Fibroblast of villous mesenchyme (primary cell): ENCODE data around the gene IRGC. TPM values are rescaled to one million over a fixed set of nuclear protein-coding genes. Genes with fewer than 3 reads are reported as not detected.

Experiments
- DNase-seq: peaks from one replicate; pipeline ENCODE4 v3.0.0-alpha.2; 2010; ENCODE audit warnings: low read depth
- H3K4me3 ChIP-seq: 2 replicates; pipeline ENCODE4 v1.5.1; 2011; ENCODE audit warnings: low read depth, mild to moderate bottlenecking, low read length
- CTCF ChIP-seq: IDR thresholded peaks from 2 replicates; pipeline ENCODE4 v1.5.1; 2012; ENCODE audit warnings: low read depth, mild to moderate bottlenecking, low read length; ENCODE audit not compliant: insufficient read depth
- total RNA-seq: library from RNA; depleted of rRNA; stranded (reverse); fragments of >200 nt; gene quantifications from 2 replicates; pipeline ENCODE4 v1.2.3, GENCODE V29; 2012

IRGC gene, protein sequence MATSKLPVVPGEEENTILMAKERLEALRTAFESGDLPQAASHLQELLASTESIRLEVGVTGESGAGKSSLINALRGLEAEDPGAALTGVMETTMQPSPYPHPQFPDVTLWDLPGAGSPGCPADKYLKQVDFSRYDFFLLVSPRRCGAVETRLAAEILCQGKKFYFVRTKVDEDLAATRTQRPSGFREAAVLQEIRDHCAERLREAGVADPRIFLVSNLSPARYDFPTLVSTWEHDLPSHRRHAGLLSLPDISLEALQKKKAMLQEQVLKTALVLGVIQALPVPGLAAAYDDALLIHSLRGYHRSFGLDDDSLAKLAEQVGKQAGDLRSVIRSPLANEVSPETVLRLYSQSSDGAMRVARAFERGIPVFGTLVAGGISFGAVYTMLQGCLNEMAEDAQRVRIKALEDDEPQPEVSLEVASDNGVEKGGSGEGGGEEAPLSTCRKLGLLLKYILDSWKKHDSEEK
- total RNA-seq: not detected in 2 replicates

DNA sequence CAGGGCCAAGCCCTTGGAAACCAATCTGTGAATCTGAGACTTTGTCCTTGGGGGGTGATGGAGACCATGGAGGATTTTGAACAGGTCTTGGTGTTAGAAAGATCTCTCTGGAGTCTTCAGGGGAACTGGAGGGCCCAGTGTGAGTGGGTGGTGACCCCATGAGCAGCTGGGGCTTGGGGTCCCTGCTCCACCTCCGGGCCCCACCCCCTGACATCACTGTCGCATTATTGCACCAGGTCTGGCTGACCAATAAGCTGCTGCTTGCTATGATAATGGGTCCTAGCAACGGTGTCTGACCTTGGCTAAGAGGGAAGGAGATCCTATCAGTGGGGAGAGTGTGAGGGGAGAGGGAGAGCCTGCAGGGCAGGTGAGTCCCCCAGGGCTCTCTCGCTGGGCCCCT, at the start of gene IRGC:
Gene IRGC (plus strand): TSS at position 301 of the 400 bp plus-strand sequence. CDS start 2,483 bp downstream, outside the sequence.
- H3K4me3 ChIP-seq: no peak within 1 kb of the TSS
- TF ChIP-seq CTCF: no peak
- DNase-seq: no peak

DNA sequence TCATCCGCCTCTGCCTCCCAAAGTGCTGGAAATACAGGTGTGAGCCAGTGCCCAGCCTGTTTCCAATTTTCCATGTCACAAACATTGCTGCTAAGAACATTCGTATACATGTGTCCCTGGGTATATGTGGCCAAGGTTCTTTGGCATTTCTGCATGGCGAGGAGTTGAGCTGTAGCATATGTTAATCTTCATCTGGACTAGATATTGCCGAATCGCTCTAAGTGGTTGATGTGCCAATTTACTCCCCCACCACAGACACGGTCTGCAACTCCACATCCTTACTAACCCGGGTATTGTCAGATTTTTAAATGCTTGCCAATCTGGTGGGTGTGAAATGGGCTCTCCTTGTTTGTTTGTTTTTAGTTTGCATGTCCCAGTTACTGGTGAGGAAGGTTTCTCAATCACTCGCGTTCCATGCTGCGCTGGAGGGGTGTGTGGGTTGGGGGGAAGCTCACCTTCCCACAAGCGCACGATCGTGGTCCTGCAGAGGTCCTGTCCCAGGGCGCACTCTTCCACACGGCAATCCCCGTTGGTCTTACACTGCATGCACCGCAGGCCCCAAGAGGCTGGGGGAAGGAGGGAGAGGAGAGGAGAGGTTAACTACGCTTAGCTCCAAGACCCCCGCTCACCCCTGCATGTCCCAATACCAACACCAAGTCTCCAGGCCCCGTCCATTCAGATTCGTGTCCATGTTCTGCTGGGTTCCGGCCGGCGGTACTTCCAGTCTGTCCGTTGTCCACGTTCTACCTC, 48.6 kb upstream of the IRGC start:
- TF ChIP-seq CTCF: no peak
- DNase-seq: no peak
- H3K4me3 ChIP-seq: peak overlapping the region; percentile 62

- DNase-seq: no peak
- no peak for TF ChIP-seq CTCF
- peak overlapping the region; percentile 62 for H3K4me3 ChIP-seq
These were observed 47.9 kb upstream of the IRGC start for GRCh38 chr19:43667876-43668405.

- TF ChIP-seq CTCF: no peak
- peak; percentile 100 for DNase-seq
- peak overlapping the region; percentile 65 for H3K4me3 ChIP-seq
These were observed 47.3 kb upstream of the IRGC start for GRCh38 chr19:43668406-43669109.

GRCh38 chr19:43672061-43672679, 43.7 kb upstream of the IRGC start:
- no peak overlapping the region for H3K4me3 ChIP-seq
- no peak for DNase-seq
- no peak for TF ChIP-seq CTCF

DNA sequence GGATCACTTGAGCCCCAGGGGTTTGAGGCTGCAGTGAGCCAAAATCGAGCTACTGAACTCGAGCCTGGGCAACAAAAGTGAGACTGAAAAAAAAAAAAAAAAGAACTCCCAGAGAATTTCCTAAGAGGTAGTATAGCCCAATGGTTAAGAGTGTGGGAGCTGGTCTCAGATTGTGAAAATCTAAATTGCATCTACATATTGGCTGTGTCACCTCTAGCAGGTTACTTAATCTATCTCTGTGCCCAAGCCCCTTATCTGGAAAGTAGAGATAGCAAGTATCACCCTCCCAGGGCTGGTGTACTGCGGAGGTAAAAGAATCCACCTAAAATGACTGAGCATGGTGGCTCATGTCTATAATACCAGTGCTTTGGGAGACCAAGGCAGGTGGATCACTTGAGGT, 42.2 kb upstream of the IRGC start:
- TF ChIP-seq CTCF: no peak
- H3K4me3 ChIP-seq: no peak overlapping the region
- no peak for DNase-seq
